HG02623 (cell line): ENCODE data around the gene AFF3.
"Not testable (repeated sequence)": the region's sequence is repeated elsewhere in the genome, so short reads cannot be mapped to it uniquely, and the experiment has no call there.

ENCODE experiments used
- ATAC-seq: cut with Tn5 transposase; IDR thresholded peaks from one replicate; pipeline ENCODE4 v1.9.1; 2021; ENCODE audit warnings: moderate library complexity; ENCODE audit not compliant: unreplicated experiment

AFF3 gene

GRCh38 chr2:99806758-99807157, 335.6 kb downstream of the AFF3 start:
- ATAC-seq, result no peak

GRCh38 chr2:99805930-99806476, 336.4 kb downstream of the AFF3 start:
- no peak for ATAC-seq

- no peak for ATAC-seq
These were observed 338.5 kb downstream of the AFF3 start for GRCh38 chr2:99803846-99804245.

GRCh38 chr2:99802734-99803133, 339.7 kb downstream of the AFF3 start:
- ATAC-seq, result no peak

GRCh38 chr2:99801327-99801901, 341.0 kb downstream of the AFF3 start:
- ATAC-seq, result no peak

- ATAC-seq, result no peak
These were observed 344.9 kb downstream of the AFF3 start for GRCh38 chr2:99797475-99797874.

GRCh38 chr2:99794414-99794813, 348.0 kb downstream of the AFF3 start:
- no peak for ATAC-seq

GRCh38 chr2:99793022-99793421, 349.4 kb downstream of the AFF3 start:
- ATAC-seq, result no peak

- ATAC-seq, result no peak
These were observed 352.5 kb downstream of the AFF3 start for GRCh38 chr2:99789849-99790248.

- no peak for ATAC-seq
These were observed 354.5 kb downstream of the AFF3 start for GRCh38 chr2:99787769-99788382.

- no peak for ATAC-seq
These were observed 355.6 kb downstream of the AFF3 start for GRCh38 chr2:99786636-99787390.

- ATAC-seq, result no peak
These were observed 357.4 kb downstream of the AFF3 start for GRCh38 chr2:99784946-99785345.

- ATAC-seq, result no peak
These were observed 358.1 kb downstream of the AFF3 start for GRCh38 chr2:99784282-99784681.

- ATAC-seq, result no peak
These were observed 362.1 kb downstream of the AFF3 start for GRCh38 chr2:99780276-99780675.

GRCh38 chr2:99779276-99779675, 363.1 kb downstream of the AFF3 start:
- ATAC-seq, result no peak

- no peak for ATAC-seq
These were observed 364.6 kb downstream of the AFF3 start for GRCh38 chr2:99777656-99778290.

GRCh38 chr2:99776906-99777646, 365.3 kb downstream of the AFF3 start:
- ATAC-seq, result no peak

GRCh38 chr2:99776206-99776905, 366.0 kb downstream of the AFF3 start:
- no peak for ATAC-seq

GRCh38 chr2:99775585-99775984, 366.8 kb downstream of the AFF3 start:
- no peak for ATAC-seq

- not testable (repeated sequence) for ATAC-seq
These were observed 368.7 kb downstream of the AFF3 start for GRCh38 chr2:99773642-99774041.
